Epithelial cell of proximal tubule (primary cell): ENCODE data around the gene MCM3. TPM values are rescaled to one million over a fixed set of nuclear protein-coding genes. Genes with fewer than 3 reads are reported as not detected.

Experiments used
- DNase-seq: peaks from one replicate; pipeline ENCODE4 v3.0.0-alpha.2; 2011; ENCODE audit warnings: low read depth
- H3K4me3 ChIP-seq: 2 replicates; pipeline ENCODE4 v1.5.1; 2011; ENCODE audit warnings: low read depth, mild to moderate bottlenecking, low read length
- total RNA-seq: library from RNA; depleted of rRNA; stranded (reverse); fragments of >200 nt; gene quantifications from 2 replicates; pipeline ENCODE4 v1.2.3, GENCODE V29; 2015
- TF ChIP-seq, protein P1 (sequence below): conservative IDR thresholded peaks from 2 replicates; pipeline ENCODE4 v1.5.1; 2012; ENCODE audit warnings: low read depth, mild to moderate bottlenecking, low read length

Gene MCM3
- total RNA-seq, 1 donor from 2014 or later: 137 TPM

- no peak for DNase-seq
- TF ChIP-seq, protein P1, sequence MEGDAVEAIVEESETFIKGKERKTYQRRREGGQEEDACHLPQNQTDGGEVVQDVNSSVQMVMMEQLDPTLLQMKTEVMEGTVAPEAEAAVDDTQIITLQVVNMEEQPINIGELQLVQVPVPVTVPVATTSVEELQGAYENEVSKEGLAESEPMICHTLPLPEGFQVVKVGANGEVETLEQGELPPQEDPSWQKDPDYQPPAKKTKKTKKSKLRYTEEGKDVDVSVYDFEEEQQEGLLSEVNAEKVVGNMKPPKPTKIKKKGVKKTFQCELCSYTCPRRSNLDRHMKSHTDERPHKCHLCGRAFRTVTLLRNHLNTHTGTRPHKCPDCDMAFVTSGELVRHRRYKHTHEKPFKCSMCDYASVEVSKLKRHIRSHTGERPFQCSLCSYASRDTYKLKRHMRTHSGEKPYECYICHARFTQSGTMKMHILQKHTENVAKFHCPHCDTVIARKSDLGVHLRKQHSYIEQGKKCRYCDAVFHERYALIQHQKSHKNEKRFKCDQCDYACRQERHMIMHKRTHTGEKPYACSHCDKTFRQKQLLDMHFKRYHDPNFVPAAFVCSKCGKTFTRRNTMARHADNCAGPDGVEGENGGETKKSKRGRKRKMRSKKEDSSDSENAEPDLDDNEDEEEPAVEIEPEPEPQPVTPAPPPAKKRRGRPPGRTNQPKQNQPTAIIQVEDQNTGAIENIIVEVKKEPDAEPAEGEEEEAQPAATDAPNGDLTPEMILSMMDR: no peak
- H3K4me3 ChIP-seq: no peak overlapping the region
These were observed 57.0 kb downstream of the MCM3 start for GRCh38 chr6:52227495-52227894.

DNA sequence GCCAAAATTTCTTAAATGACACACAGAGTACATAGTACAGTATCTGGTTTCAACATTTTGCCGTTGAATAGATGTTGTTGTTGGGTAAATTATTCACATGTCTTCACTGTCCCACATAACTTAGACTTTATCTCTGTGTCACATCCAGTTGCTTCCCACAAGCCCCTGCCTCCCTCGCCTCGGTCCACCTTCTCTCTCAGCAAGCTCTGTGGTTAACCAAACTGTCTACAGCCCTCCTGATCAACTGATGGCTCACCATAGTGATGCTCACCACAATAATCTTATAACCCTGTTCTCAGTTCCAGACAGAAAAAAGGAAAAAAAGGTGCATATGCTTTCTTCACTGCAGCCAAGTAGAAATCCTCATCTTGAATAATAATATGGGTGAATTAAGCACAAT is 63.2 kb downstream of the MCM3 start:
- H3K4me3 ChIP-seq: no peak overlapping the region
- no peak for DNase-seq
- TF ChIP-seq, protein P1: no peak

DNA sequence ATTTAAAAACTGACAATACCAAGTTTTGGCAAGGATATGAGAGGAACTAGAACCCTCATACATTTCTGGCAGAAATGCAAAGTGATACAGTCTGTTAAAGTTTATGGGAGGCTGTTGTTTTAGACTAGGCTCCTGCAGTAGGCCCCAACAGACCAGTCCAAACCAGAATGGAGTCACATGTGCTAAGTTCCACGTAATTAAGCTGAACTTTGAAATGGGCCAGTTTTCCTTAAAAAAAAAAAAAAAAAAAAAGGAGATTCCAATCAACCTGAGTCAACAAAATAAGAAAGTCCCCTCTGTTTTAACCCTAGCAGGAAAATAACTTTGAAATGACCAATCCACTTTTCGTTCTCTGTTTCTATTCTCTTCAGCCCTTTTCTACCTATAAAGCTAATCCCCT is 66.8 kb downstream of the MCM3 start:
- H3K4me3 ChIP-seq: no peak overlapping the region
- DNase-seq: peak; percentile 42
- TF ChIP-seq, protein P1: no peak

GRCh38 chr6:52216932-52217575 is 67.5 kb downstream of the MCM3 start:
- no peak overlapping the region for H3K4me3 ChIP-seq
- DNase-seq: no peak
- TF ChIP-seq, protein P1: no peak

GRCh38 chr6:52215787-52216186 is 68.8 kb downstream of the MCM3 start:
- TF ChIP-seq, protein P1: no peak
- no peak overlapping the region for H3K4me3 ChIP-seq
- DNase-seq: no peak

Other genes starting within 250 kb of the MCM3 start
- gene PKHD1, start 197.1 kb downstream of the MCM3 start, total RNA-seq: 1.7 and 1.9 TPM in 2 replicates
- gene IL17A, start 98.4 kb downstream of the MCM3 start, total RNA-seq: not detected in 2 replicates
- not detected in 2 replicates for gene IL17F, start 40.2 kb downstream of the MCM3 start, total RNA-seq
- 6.7 and 8.2 TPM in 2 replicates for gene PAQR8, start 77.4 kb upstream of the MCM3 start, total RNA-seq
- gene EFHC1, start 135.6 kb upstream of the MCM3 start, total RNA-seq: 18.1 and 20.2 TPM in 2 replicates